GM23248 (cell line): Measurements from ENCODE around the gene CNOT2. TPM values are rescaled to one million over a fixed set of nuclear protein-coding genes. Genes with fewer than 3 reads are reported as not detected.

Experiments
- DNase-seq: peaks from one replicate; pipeline ENCODE4 v3.0.0-alpha.2; 2015
- H2AFZ ChIP-seq: fragments of 200-600 bp; sonication (generic); 2 replicates; pipeline ENCODE4 v1.6.1; 2016; ENCODE audit warnings: antibody characterized with exemption
- H3F3A ChIP-seq: fragments of 200-600 bp; sonication (generic); 2 replicates; pipeline ENCODE4 v1.6.1; 2016; ENCODE audit warnings: mild to moderate bottlenecking, antibody characterized with exemption, mixed run types; ENCODE audit not compliant: insufficient read depth
- H3K27ac ChIP-seq: fragments of 200-600 bp; sonication (generic); 2 replicates; pipeline ENCODE4 v1.5.1; 2016; ENCODE audit warnings: mild to moderate bottlenecking
- H3K27me3 ChIP-seq: fragments of 200-600 bp; sonication (generic); replicated peaks from 2 replicates; pipeline ENCODE4 v1.6.1; 2016; ENCODE audit warnings: mild to moderate bottlenecking; ENCODE audit not compliant: insufficient read depth
- H3K36me3 ChIP-seq: fragments of 200-600 bp; sonication (generic); 2 replicates; pipeline ENCODE4 v1.6.1; 2016; ENCODE audit warnings: low read depth, mild to moderate bottlenecking
- H3K4me1 ChIP-seq: fragments of 200-600 bp; sonication (generic); 2 replicates; pipeline ENCODE4 v1.6.1; 2016; ENCODE audit warnings: mild to moderate bottlenecking; ENCODE audit not compliant: insufficient read depth
- H3K4me2 ChIP-seq: fragments of 200-600 bp; sonication (generic); one replicate; pipeline ENCODE4 v1.6.1; 2016; ENCODE audit warnings: mild to moderate bottlenecking; ENCODE audit not compliant: unreplicated experiment
- H3K4me3 ChIP-seq: fragments of 200-600 bp; sonication (generic); 2 replicates; pipeline ENCODE4 v1.5.1; 2016; ENCODE audit warnings: mild to moderate bottlenecking
- H3K79me2 ChIP-seq: fragments of 200-600 bp; sonication (generic); 2 replicates; pipeline ENCODE4 v1.6.1; 2016; ENCODE audit warnings: mild to moderate bottlenecking; ENCODE audit not compliant: insufficient read depth
- H3K9ac ChIP-seq: fragments of 200-600 bp; sonication (generic); 2 replicates; pipeline ENCODE4 v1.6.1; 2016; ENCODE audit warnings: mild to moderate bottlenecking
- H3K9me2 ChIP-seq: fragments of 200-600 bp; sonication (generic); 2 replicates; pipeline ENCODE4 v1.6.1; 2016; ENCODE audit warnings: mixed run types, mild to moderate bottlenecking, moderate library complexity; ENCODE audit not compliant: insufficient read depth
- H3K9me3 ChIP-seq: fragments of 200-600 bp; sonication (generic); one replicate; pipeline ENCODE4 v1.6.1; 2017; ENCODE audit warnings: low read depth
- H4K20me1 ChIP-seq: fragments of 200-600 bp; sonication (generic); 2 replicates; pipeline ENCODE4 v1.6.0; 2016; ENCODE audit not compliant: insufficient read depth
- EZH2 ChIP-seq: fragments of 200-600 bp; sonication (generic); IDR thresholded peaks from 2 replicates; pipeline ENCODE4 v1.6.1; 2018; ENCODE audit warnings: antibody characterized with exemption, mild to moderate bottlenecking; ENCODE audit not compliant: insufficient read depth, poor library complexity, severe bottlenecking
- EZH2phosphoT487 ChIP-seq: fragments of 200-600 bp; sonication (generic); IDR thresholded peaks from 2 replicates; pipeline ENCODE4 v1.6.1; 2018; ENCODE audit warnings: antibody characterized with exemption, moderate library complexity, mild to moderate bottlenecking, low read depth; ENCODE audit not compliant: insufficient read depth
- WGBS, 2 experiments: methylation state at CpG; one replicate each; pipeline ENCODE4 v1.1.6; 2015 to 2017; ENCODE audit warnings: low lambda C conversion rate in 2 of 2, low coverage in 1 of 2; ENCODE audit errors: missing lambda C conversion rate in 2 of 2; 5-methylcytosine and 5-hydroxymethylcytosine counted together
- in situ Hi-C: fragments of 300-500 bp; cut with MboI; formaldehyde crosslinking; loops from 2 replicates; pipeline ENCODE4 v1.15.0; 2020
- polyA plus RNA-seq: library from polyadenylated mRNA; unstranded; fragments of >200 nt; fragmentation: Nextera tagmentation; extraction: Ambion mirVana; gene quantifications from 2 replicates; pipeline ENCODE4 v1.2.1, GENCODE V29; 2016
- total RNA-seq: library from RNA; depleted of rRNA; stranded (reverse); fragments of >200 nt; shearing (Covaris generic); gene quantifications from 2 replicates; pipeline ENCODE4 v1.2.3, GENCODE V29; 2014

Gene CNOT2
- total and polyA plus RNA-seq, 2 experiments from 2014 or later: 74.3 to 92.4 TPM

- 100% methylated on average over 1 of the region's 1 CpG for WGBS, 2 experiments
- H4K20me1 ChIP-seq: peaks cover 22% of the 10 kb centered on the region; the same call in 1 of the 2 replicates
- in situ Hi-C loops: no loop called here
Measured at GRCh38 chr12:70265132-70265531, 21.9 kb downstream of the CNOT2 start.

GRCh38 chr12:70267550-70267949 lies 24.3 kb downstream of the CNOT2 start:
- Histone ChIP-seq H3K4me3 (no peak overlapping the region), H3K79me2 (peaks cover 100% of the 10 kb centered on the region), H3K9me2 (no peaks in the 10 kb centered on the region), H3K4me2 (no peak overlapping the region), H3K9me3 (no peaks in the 10 kb centered on the region), H3K27ac (no peak overlapping the region), H3F3A (no peaks in the 10 kb centered on the region), H3K27me3 (no peaks in the 10 kb centered on the region), H3K36me3 (no peaks in the 10 kb centered on the region), H4K20me1 (peaks cover 14% of the 10 kb centered on the region; the same call in 1 of the 2 replicates), H2AFZ (no peak overlapping the region), H3K4me1 (0 out of 2 replicates have a peak, but pooled peaks cover 4% of the 10 kb centered on the region), H3K9ac (no peak overlapping the region)
- WGBS, 2 experiments: 96 to 97% methylated on average over 1 of the region's 1 CpG
- TF ChIP-seq EZH2phosphoT487 (no peak), EZH2 (no peak)
- in situ Hi-C loops: no loop called here
- DNase-seq: peak; percentile 26

More at GRCh38 chr12:70265132-70265531, 21.9 kb downstream of the CNOT2 start:
- Histone ChIP-seq H3K79me2 (peaks cover 100% of the 10 kb centered on the region), H3K9me3 (no peaks in the 10 kb centered on the region), H3K9me2 (no peaks in the 10 kb centered on the region), H3K9ac (no peak overlapping the region), H3K27me3 (no peaks in the 10 kb centered on the region), H3K4me2 (no peak overlapping the region), H3F3A (no peaks in the 10 kb centered on the region), H3K4me1 (no peaks in the 10 kb centered on the region), H3K27ac (no peak overlapping the region), H3K36me3 (no peaks in the 10 kb centered on the region), H2AFZ (no peak overlapping the region), H3K4me3 (no peak overlapping the region)
- no peak for DNase-seq
- TF ChIP-seq EZH2phosphoT487: no peak
- TF ChIP-seq EZH2: no peak

- Histone ChIP-seq H3K27me3 (no peaks in the 10 kb centered on the region), H3K9ac (no peak overlapping the region), H4K20me1 (peaks cover 20% of the 10 kb centered on the region; the same call in 1 of the 2 replicates), H3K27ac (no peak overlapping the region), H3K79me2 (peaks cover 100% of the 10 kb centered on the region), H3K4me2 (no peak overlapping the region), H2AFZ (no peak overlapping the region), H3F3A (no peaks in the 10 kb centered on the region), H3K9me2 (no peaks in the 10 kb centered on the region), H3K36me3 (no peaks in the 10 kb centered on the region), H3K4me3 (no peak overlapping the region), H3K9me3 (no peaks in the 10 kb centered on the region), H3K4me1 (0 out of 2 replicates have a peak, but pooled peaks cover 4% of the 10 kb centered on the region)
- DNase-seq: no peak
- in situ Hi-C loops: no loop called here
- WGBS, 2 experiments: 25 to 27% methylated on average over 2 of the region's 2 CpGs
- TF ChIP-seq EZH2 (no peak), EZH2phosphoT487 (no peak)
Measured at GRCh38 chr12:70268972-70269371, 25.7 kb downstream of the CNOT2 start.

GRCh38 chr12:70270108-70270507 lies 26.9 kb downstream of the CNOT2 start:
- Histone ChIP-seq H3K27me3 (no peaks in the 10 kb centered on the region), H3K27ac (no peak overlapping the region), H3F3A (no peaks in the 10 kb centered on the region), H3K9me3 (no peaks in the 10 kb centered on the region), H3K9ac (no peak overlapping the region), H2AFZ (no peak overlapping the region), H3K79me2 (peaks cover 100% of the 10 kb centered on the region), H3K4me1 (0 out of 2 replicates have a peak, but pooled peaks cover 4% of the 10 kb centered on the region), H3K36me3 (no peaks in the 10 kb centered on the region), H4K20me1 (peaks cover 20% of the 10 kb centered on the region; the same call in 1 of the 2 replicates), H3K4me2 (no peak overlapping the region), H3K4me3 (no peak overlapping the region), H3K9me2 (no peaks in the 10 kb centered on the region)
- in situ Hi-C loops: no loop called here
- no peak for TF ChIP-seq EZH2phosphoT487
- TF ChIP-seq EZH2: no peak
- no peak for DNase-seq
- WGBS, 2 experiments: 89 to 96% methylated on average over 1 of the region's 1 CpG

GRCh38 chr12:70271025-70271424 lies 27.8 kb downstream of the CNOT2 start:
- H4K20me1 ChIP-seq: peaks cover 20% of the 10 kb centered on the region; the same call in 1 of the 2 replicates
- H3K9ac ChIP-seq: no peak overlapping the region
- TF ChIP-seq EZH2phosphoT487: no peak
- TF ChIP-seq EZH2: no peak
- H3K9me3 ChIP-seq: no peaks in the 10 kb centered on the region
- H3F3A ChIP-seq: no peaks in the 10 kb centered on the region
- in situ Hi-C loops: no loop called here
- H3K9me2 ChIP-seq: no peaks in the 10 kb centered on the region
- no peak overlapping the region for H3K4me3 ChIP-seq
- H3K79me2 ChIP-seq: peaks cover 100% of the 10 kb centered on the region
- 0 out of 2 replicates have a peak, but pooled peaks cover 4% of the 10 kb centered on the region for H3K4me1 ChIP-seq
- H3K27me3 ChIP-seq: no peaks in the 10 kb centered on the region
- H3K27ac ChIP-seq: no peak overlapping the region
- H2AFZ ChIP-seq: no peak overlapping the region
- H3K4me2 ChIP-seq: no peak overlapping the region
- DNase-seq: no peak
- no peaks in the 10 kb centered on the region for H3K36me3 ChIP-seq
